ENCODE data around the gene BLOC1S1.
A peak's percentile ranks its signal among the peaks of the same experiment; 100 is the strongest.

The BLOC1S1 gene

DNA sequence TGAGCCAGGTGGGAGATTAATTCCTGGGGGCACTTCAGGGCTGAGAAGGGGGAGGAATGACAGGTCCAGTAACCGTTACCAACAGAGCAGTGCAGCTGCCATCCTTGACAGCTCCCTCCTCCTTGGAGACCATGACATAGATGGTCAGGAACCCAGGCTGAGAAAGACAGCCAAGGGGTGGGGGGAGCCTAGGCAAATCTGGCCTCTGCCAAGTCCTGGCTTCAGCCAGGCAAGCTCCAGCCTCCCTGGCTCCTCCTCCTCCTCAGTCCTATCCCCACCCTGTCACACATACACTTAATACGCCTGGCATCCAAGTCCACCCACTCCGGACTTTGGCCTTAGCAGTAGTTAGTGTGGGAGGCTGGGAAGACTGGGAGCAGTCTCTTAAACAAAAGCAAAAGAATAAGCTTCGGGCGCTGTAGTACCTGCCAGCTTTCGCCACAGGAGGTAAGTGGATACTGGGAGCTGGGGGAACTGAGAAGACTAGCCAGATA is 4.3 kb downstream of the BLOC1S1 start, which contains the start of gene RDH5:
Gene RDH5 (plus strand): TSS at position 323 of the 494 bp plus-strand sequence. CDS start 792 bp downstream, outside the sequence.
- peaks cover 5% of the 10 kb centered on the region for H3K27me3 Mint-ChIP-seq (ENCODE audit: low read depth, poor library complexity)
- peaks cover 16% of the 10 kb centered on the region for H3K36me3 Mint-ChIP-seq (ENCODE audit: low read depth)
- peaks cover 60% of the 10 kb centered on the region for H3K4me1 Mint-ChIP-seq
- H3K9me3 Mint-ChIP-seq: no peaks in the 10 kb centered on the region
- DNase-seq: no peak
- TF ChIP-seq, protein P1, sequence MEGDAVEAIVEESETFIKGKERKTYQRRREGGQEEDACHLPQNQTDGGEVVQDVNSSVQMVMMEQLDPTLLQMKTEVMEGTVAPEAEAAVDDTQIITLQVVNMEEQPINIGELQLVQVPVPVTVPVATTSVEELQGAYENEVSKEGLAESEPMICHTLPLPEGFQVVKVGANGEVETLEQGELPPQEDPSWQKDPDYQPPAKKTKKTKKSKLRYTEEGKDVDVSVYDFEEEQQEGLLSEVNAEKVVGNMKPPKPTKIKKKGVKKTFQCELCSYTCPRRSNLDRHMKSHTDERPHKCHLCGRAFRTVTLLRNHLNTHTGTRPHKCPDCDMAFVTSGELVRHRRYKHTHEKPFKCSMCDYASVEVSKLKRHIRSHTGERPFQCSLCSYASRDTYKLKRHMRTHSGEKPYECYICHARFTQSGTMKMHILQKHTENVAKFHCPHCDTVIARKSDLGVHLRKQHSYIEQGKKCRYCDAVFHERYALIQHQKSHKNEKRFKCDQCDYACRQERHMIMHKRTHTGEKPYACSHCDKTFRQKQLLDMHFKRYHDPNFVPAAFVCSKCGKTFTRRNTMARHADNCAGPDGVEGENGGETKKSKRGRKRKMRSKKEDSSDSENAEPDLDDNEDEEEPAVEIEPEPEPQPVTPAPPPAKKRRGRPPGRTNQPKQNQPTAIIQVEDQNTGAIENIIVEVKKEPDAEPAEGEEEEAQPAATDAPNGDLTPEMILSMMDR (IDR thresholded peaks at IDR 0.05): no peak
- H3K27ac Mint-ChIP-seq: peak within 1 kb of the TSS; percentile 66
- H3K4me3 Mint-ChIP-seq: no peak within 1 kb of the TSS

DNA sequence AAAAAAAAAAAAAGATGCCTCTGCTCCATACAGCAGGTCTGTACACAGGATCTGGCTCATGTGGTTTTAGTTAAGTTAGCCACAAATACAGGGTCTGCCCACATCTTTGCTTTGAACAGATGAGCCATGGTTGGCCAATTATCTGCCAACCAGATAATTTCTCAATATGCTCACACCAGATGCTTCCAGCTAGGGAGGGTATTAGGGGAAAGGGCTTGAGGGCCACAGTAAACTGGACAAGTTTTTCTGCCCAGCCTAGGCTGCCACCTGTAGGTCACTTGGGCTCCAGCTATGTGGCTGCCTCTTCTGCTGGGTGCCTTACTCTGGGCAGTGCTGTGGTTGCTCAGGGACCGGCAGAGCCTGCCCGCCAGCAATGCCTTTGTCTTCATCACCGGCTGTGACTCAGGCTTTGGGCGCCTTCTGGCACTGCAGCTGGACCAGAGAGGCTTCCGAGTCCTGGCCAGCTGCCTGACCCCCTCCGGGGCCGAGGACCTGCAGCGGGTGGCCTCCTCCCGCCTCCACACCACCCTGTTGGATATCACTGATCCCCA is 5.1 kb downstream of the BLOC1S1 start:
- DNase-seq: no peak
- H3K4me1 Mint-ChIP-seq: peaks cover 60% of the 10 kb centered on the region
- TF ChIP-seq, protein P1 (IDR thresholded peaks at IDR 0.05): no peak
- H3K9me3 Mint-ChIP-seq: no peaks in the 10 kb centered on the region
- peaks cover 25% of the 10 kb centered on the region for H3K36me3 Mint-ChIP-seq (ENCODE audit: low read depth)
- peaks cover 1% of the 10 kb centered on the region for H3K27me3 Mint-ChIP-seq (ENCODE audit: low read depth, poor library complexity)
- H3K4me3 Mint-ChIP-seq: no peak overlapping the region
- H3K27ac Mint-ChIP-seq: no peak overlapping the region

DNA sequence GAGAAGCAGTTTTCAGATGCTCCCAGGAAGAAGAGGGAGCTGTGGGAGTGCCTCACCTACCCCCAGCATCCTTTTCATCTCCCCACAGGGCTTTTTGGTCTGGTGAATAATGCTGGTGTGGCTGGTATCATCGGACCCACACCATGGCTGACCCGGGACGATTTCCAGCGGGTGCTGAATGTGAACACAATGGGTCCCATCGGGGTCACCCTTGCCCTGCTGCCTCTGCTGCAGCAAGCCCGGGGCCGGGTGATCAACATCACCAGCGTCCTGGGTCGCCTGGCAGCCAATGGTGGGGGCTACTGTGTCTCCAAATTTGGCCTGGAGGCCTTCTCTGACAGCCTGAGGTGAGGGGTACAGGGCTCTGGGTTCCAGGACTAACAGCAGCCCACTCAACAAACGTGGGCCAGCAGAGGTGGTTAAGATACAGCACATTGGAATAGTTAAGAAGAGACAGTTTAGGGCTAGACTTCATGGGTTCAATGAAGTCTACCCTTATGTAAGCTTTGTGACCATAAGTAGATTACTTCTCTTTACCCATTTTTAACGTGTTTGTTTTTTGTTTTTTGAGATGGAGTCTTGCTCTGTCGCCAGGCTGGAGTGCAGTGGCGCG is 5.9 kb downstream of the BLOC1S1 start:
- H3K4me3 Mint-ChIP-seq: no peak overlapping the region

DNA sequence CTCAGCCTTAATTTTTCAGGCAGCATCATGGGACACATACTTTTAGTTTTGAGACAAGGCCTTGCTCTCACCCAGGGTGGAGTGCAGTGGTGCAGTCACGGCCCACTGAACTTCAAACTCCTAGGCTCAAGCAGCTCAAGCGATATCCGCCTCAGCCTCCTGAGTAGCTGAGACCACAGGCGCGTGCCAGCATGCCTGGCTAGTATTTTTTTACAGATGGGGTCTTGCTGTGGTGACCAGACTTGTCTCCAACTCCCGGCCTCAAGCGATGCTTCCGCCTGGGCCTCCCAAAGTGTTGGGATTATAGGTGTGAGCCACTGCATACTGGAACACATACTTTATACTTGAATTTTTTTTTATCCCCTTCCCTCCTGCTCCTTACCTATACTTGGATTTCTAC is 7.1 kb downstream of the BLOC1S1 start:
- TF ChIP-seq, protein P1 (IDR thresholded peaks at IDR 0.05): no peak
- H3K4me3 Mint-ChIP-seq: no peak overlapping the region
- no peaks in the 10 kb centered on the region for H3K27me3 Mint-ChIP-seq (ENCODE audit: low read depth, poor library complexity)
- peak overlapping the region; percentile 88 for H3K27ac Mint-ChIP-seq
- no peaks in the 10 kb centered on the region for H3K9me3 Mint-ChIP-seq
- DNase-seq: no peak
- H3K36me3 Mint-ChIP-seq (ENCODE audit: low read depth): peaks cover 33% of the 10 kb centered on the region
- peaks cover 63% of the 10 kb centered on the region for H3K4me1 Mint-ChIP-seq

More for the DNA sequence above, 5.9 kb downstream of the BLOC1S1 start:
- Mint-ChIP-seq H3K36me3 (ENCODE audit: low read depth) (peaks cover 30% of the 10 kb centered on the region), H3K4me1 (peaks cover 64% of the 10 kb centered on the region), H3K9me3 (no peaks in the 10 kb centered on the region), H3K27ac (no peak overlapping the region), H3K27me3 (ENCODE audit: low read depth, poor library complexity) (no peaks in the 10 kb centered on the region)
- TF ChIP-seq, protein P1 (IDR thresholded peaks at IDR 0.05): no peak
- no peak for DNase-seq

DNA sequence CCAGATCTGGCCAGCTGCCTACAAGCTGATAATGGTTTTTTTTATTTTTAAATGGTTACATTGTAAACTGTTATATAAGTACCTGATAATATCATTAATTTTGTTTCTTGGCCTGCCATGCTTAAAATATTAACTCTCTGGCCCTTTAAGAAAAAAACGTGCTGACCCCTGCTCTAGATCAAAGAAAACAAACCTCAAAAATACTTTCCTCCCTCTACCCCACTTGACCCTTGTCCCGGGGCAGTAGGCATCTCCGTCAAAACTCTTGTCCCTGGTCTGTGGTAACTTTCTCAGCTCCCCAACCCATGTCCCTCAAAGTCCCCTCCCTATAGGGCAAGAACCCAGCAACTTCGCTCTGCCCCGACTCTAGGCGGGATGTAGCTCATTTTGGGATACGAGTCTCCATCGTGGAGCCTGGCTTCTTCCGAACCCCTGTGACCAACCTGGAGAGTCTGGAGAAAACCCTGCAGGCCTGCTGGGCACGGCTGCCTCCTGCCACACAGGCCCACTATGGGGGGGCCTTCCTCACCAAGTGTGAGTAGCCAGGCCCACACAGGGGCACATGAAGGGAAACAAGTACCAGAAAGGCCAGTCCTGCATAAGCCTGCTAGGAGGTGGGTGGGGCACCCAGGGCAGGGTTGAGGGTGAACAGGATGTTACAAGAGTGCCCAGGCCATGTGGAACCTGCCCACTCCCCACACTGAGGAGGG is 7.8 kb downstream of the BLOC1S1 start:
- H3K27ac Mint-ChIP-seq: peak overlapping the region; percentile 88
- no peaks in the 10 kb centered on the region for H3K27me3 Mint-ChIP-seq (ENCODE audit: low read depth, poor library complexity)
- peaks cover 33% of the 10 kb centered on the region for H3K36me3 Mint-ChIP-seq (ENCODE audit: low read depth)
- DNase-seq: no peak
- TF ChIP-seq, protein P1 (IDR thresholded peaks at IDR 0.05): no peak
- H3K9me3 Mint-ChIP-seq: no peaks in the 10 kb centered on the region
- peaks cover 55% of the 10 kb centered on the region for H3K4me1 Mint-ChIP-seq
- no peak overlapping the region for H3K4me3 Mint-ChIP-seq

Data from nephron progenitor cell (in vitro differentiated cells).